ENCODE data around the gene SCGB3A2.

Gene SCGB3A2

DNA sequence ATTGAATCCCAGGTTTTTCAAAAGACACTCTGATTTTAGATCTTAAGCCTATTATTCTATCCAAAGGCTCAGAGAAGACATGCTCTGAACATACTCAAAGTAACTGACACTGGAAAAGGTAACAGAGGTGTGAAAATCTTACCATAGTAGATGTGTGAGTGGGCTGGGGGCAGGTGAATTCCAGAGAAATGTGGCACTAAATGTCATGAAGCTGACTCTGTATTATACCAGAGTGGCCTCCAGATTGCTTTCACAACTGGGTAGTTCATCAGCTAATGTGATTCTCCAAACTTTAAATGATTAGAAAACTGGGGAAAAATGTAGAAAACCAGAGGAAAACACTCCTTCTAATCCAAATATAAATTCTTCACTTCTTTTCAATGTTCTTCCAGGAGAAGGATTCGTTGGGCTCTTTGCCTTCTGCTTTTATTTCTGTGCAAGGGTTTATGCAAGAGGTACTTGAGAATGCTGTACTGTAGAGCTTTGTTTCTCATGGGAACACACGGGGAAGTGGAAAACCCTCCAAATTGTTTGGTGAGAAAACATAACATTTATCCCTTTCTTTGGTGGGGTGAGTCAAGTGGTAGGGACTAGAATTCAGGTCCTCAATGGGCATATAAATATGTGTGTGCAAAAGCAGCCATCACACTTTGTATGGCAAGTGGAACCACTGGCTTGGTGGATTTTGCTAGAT, at the start of gene SCGB3A2:
Gene SCGB3A2 (plus strand): TSS at position 646 of the 694 bp plus-strand sequence. CDS start 93 bp downstream, outside the sequence.
- 0 out of 2 replicates have a peak within 1 kb of the TSS, but pooled peaks have one; percentile 12 for H3K27ac ChIP-seq (ENCODE audit: low read depth, low read length)
- H3K4me1 ChIP-seq (ENCODE audit: control insufficient read depth, insufficient read depth, low read length) = peaks cover 44% of the 10 kb centered on the region
- H3K9me3 ChIP-seq (ENCODE audit: control insufficient read depth, insufficient read depth, low read depth, low read length) = no peaks in the 10 kb centered on the region
- H3K27me3 ChIP-seq (ENCODE audit: control insufficient read depth, insufficient read depth, low read length) = no peaks in the 10 kb centered on the region; the same call in 1 of the 2 replicates
- H3K4me3 ChIP-seq (ENCODE audit: low read depth, low read length) = no peak within 1 kb of the TSS
- H3K9ac ChIP-seq (ENCODE audit: low read length) = no peak within 1 kb of the TSS
- H3K36me3 ChIP-seq (ENCODE audit: control insufficient read depth, insufficient read depth, low read length) = peaks cover 19% of the 10 kb centered on the region

- no peaks in the 10 kb centered on the region for H3K4me1 ChIP-seq (ENCODE audit: control insufficient read depth, insufficient read depth, low read length)
- no peaks in the 10 kb centered on the region for H3K36me3 ChIP-seq (ENCODE audit: control insufficient read depth, insufficient read depth, low read length)
- H3K27ac ChIP-seq (ENCODE audit: low read depth, low read length) = no peak overlapping the region
- H3K9me3 ChIP-seq (ENCODE audit: control insufficient read depth, insufficient read depth, low read depth, low read length) = no peaks in the 10 kb centered on the region
- no peaks in the 10 kb centered on the region for H3K27me3 ChIP-seq (ENCODE audit: control insufficient read depth, insufficient read depth, low read length)
- no peak overlapping the region for H3K4me3 ChIP-seq (ENCODE audit: low read depth, low read length)
- no peak overlapping the region for H3K9ac ChIP-seq (ENCODE audit: low read length)
These were observed 48.5 kb upstream of the SCGB3A2 start for GRCh38 chr5:147830035-147830434.

GRCh38 chr5:147831465-147831864, 47.0 kb upstream of the SCGB3A2 start, which contains the start of gene SPINK1:
SPINK1 (minus strand) TSS chr5:147831671; CDS start chr5:147831577, 94 bp downstream.
- no peak within 1 kb of the TSS for H3K4me3 ChIP-seq (ENCODE audit: low read depth, low read length)
- H3K36me3 ChIP-seq (ENCODE audit: control insufficient read depth, insufficient read depth, low read length) = no peaks in the 10 kb centered on the region
- H3K27ac ChIP-seq (ENCODE audit: low read depth, low read length) = no peak within 1 kb of the TSS
- H3K9me3 ChIP-seq (ENCODE audit: control insufficient read depth, insufficient read depth, low read depth, low read length) = no peaks in the 10 kb centered on the region
- no peaks in the 10 kb centered on the region for H3K4me1 ChIP-seq (ENCODE audit: control insufficient read depth, insufficient read depth, low read length)
- H3K27me3 ChIP-seq (ENCODE audit: control insufficient read depth, insufficient read depth, low read length) = no peaks in the 10 kb centered on the region
- no peak within 1 kb of the TSS for H3K9ac ChIP-seq (ENCODE audit: low read length)

GRCh38 chr5:147832541-147832940, 46.0 kb upstream of the SCGB3A2 start:
- Histone ChIP-seq H3K27me3 (ENCODE audit: control insufficient read depth, insufficient read depth, low read length) (no peaks in the 10 kb centered on the region), H3K27ac (ENCODE audit: low read depth, low read length) (no peak overlapping the region), H3K4me3 (ENCODE audit: low read depth, low read length) (no peak overlapping the region), H3K9ac (ENCODE audit: low read length) (no peak overlapping the region), H3K9me3 (ENCODE audit: control insufficient read depth, insufficient read depth, low read depth, low read length) (no peaks in the 10 kb centered on the region), H3K36me3 (ENCODE audit: control insufficient read depth, insufficient read depth, low read length) (no peaks in the 10 kb centered on the region), H3K4me1 (ENCODE audit: control insufficient read depth, insufficient read depth, low read length) (no peaks in the 10 kb centered on the region)

GRCh38 chr5:147835386-147835798, 43.1 kb upstream of the SCGB3A2 start:
- Histone ChIP-seq H3K4me1 (ENCODE audit: control insufficient read depth, insufficient read depth, low read length) (no peaks in the 10 kb centered on the region), H3K27ac (ENCODE audit: low read depth, low read length) (no peak overlapping the region), H3K36me3 (ENCODE audit: control insufficient read depth, insufficient read depth, low read length) (no peaks in the 10 kb centered on the region), H3K4me3 (ENCODE audit: low read depth, low read length) (no peak overlapping the region), H3K27me3 (ENCODE audit: control insufficient read depth, insufficient read depth, low read length) (no peaks in the 10 kb centered on the region), H3K9me3 (ENCODE audit: control insufficient read depth, insufficient read depth, low read depth, low read length) (no peaks in the 10 kb centered on the region), H3K9ac (ENCODE audit: low read length) (no peak overlapping the region)

DNA sequence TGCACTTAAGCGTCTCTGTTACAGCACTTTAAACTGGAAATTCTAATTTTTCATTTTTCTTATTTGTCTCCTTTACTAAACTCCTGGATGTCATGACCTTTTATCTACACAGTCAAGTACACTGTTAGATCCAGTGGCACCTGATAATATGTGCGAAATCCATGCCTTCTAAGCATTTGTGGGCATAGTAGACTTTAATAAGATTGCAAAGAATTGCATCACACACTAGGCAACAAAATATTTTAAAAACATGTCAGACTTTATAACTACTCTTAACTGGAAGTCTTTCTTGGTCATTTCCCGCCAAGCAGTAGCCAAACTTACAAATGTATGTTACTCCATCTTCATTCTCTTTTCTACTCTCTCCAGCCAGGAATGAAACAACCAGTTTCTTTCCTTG, 42.1 kb upstream of the SCGB3A2 start:
- H3K27me3 ChIP-seq (ENCODE audit: control insufficient read depth, insufficient read depth, low read length) = no peaks in the 10 kb centered on the region
- no peak overlapping the region for H3K9ac ChIP-seq (ENCODE audit: low read length)
- no peaks in the 10 kb centered on the region for H3K36me3 ChIP-seq (ENCODE audit: control insufficient read depth, insufficient read depth, low read length)
- H3K27ac ChIP-seq (ENCODE audit: low read depth, low read length) = no peak overlapping the region
- H3K4me1 ChIP-seq (ENCODE audit: control insufficient read depth, insufficient read depth, low read length) = no peaks in the 10 kb centered on the region
- H3K4me3 ChIP-seq (ENCODE audit: low read depth, low read length) = no peak overlapping the region
- H3K9me3 ChIP-seq (ENCODE audit: control insufficient read depth, insufficient read depth, low read depth, low read length) = no peaks in the 10 kb centered on the region

DNA sequence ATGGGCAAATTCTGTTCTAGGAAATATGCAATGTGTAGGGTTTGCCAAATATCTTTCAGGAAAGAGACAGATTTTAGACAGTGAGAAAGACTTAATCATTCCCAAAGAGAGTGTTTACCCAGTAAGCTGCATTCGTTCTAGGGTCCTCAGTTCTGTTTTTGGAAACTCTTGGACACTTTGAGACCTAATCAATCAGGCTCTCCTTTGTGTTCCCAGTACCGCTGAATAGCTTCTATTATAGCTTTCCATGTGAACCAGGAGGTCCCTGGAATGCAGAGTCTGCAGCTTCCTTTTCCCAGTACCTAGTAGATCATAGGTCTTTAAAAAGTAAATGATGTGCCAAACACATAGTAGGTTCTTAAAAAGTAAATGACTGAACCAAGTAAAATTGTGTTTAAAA, 35.6 kb upstream of the SCGB3A2 start:
- no peaks in the 10 kb centered on the region for H3K9me3 ChIP-seq (ENCODE audit: control insufficient read depth, insufficient read depth, low read depth, low read length)
- H3K27ac ChIP-seq (ENCODE audit: low read depth, low read length) = no peak overlapping the region
- no peaks in the 10 kb centered on the region for H3K4me1 ChIP-seq (ENCODE audit: control insufficient read depth, insufficient read depth, low read length)
- H3K4me3 ChIP-seq (ENCODE audit: low read depth, low read length) = no peak overlapping the region
- 0 out of 2 replicates have a peak, but pooled peaks cover 3% of the 10 kb centered on the region for H3K27me3 ChIP-seq (ENCODE audit: control insufficient read depth, insufficient read depth, low read length)
- H3K9ac ChIP-seq (ENCODE audit: low read length) = no peak overlapping the region
- H3K36me3 ChIP-seq (ENCODE audit: control insufficient read depth, insufficient read depth, low read length) = no peaks in the 10 kb centered on the region

GRCh38 chr5:147844846-147845245, 33.7 kb upstream of the SCGB3A2 start:
- Histone ChIP-seq H3K4me3 (ENCODE audit: low read depth, low read length) (no peak overlapping the region), H3K4me1 (ENCODE audit: control insufficient read depth, insufficient read depth, low read length) (no peaks in the 10 kb centered on the region), H3K9me3 (ENCODE audit: control insufficient read depth, insufficient read depth, low read depth, low read length) (no peaks in the 10 kb centered on the region), H3K9ac (ENCODE audit: low read length) (no peak overlapping the region), H3K36me3 (ENCODE audit: control insufficient read depth, insufficient read depth, low read length) (no peaks in the 10 kb centered on the region), H3K27me3 (ENCODE audit: control insufficient read depth, insufficient read depth, low read length) (0 out of 2 replicates have a peak, but pooled peaks cover 3% of the 10 kb centered on the region), H3K27ac (ENCODE audit: low read depth, low read length) (no peak overlapping the region)

- Histone ChIP-seq H3K27ac (ENCODE audit: low read depth, low read length) (no peak overlapping the region), H3K36me3 (ENCODE audit: control insufficient read depth, insufficient read depth, low read length) (no peaks in the 10 kb centered on the region), H3K9ac (ENCODE audit: low read length) (no peak overlapping the region), H3K4me3 (ENCODE audit: low read depth, low read length) (no peak overlapping the region), H3K27me3 (ENCODE audit: control insufficient read depth, insufficient read depth, low read length) (0 out of 2 replicates have a peak, but pooled peaks cover 3% of the 10 kb centered on the region), H3K4me1 (ENCODE audit: control insufficient read depth, insufficient read depth, low read length) (no peaks in the 10 kb centered on the region), H3K9me3 (ENCODE audit: control insufficient read depth, insufficient read depth, low read depth, low read length) (no peaks in the 10 kb centered on the region)
These were observed 32.9 kb upstream of the SCGB3A2 start for GRCh38 chr5:147845618-147846017.

GRCh38 chr5:147849226-147849625, 29.3 kb upstream of the SCGB3A2 start:
- no peaks in the 10 kb centered on the region for H3K9me3 ChIP-seq (ENCODE audit: control insufficient read depth, insufficient read depth, low read depth, low read length)
- no peak overlapping the region for H3K4me3 ChIP-seq (ENCODE audit: low read depth, low read length)
- no peaks in the 10 kb centered on the region for H3K27me3 ChIP-seq (ENCODE audit: control insufficient read depth, insufficient read depth, low read length)
- no peak overlapping the region for H3K9ac ChIP-seq (ENCODE audit: low read length)
- H3K4me1 ChIP-seq (ENCODE audit: control insufficient read depth, insufficient read depth, low read length) = no peaks in the 10 kb centered on the region
- no peak overlapping the region for H3K27ac ChIP-seq (ENCODE audit: low read depth, low read length)
- no peaks in the 10 kb centered on the region for H3K36me3 ChIP-seq (ENCODE audit: control insufficient read depth, insufficient read depth, low read length)

GRCh38 chr5:147851578-147851977, 26.9 kb upstream of the SCGB3A2 start:
- Histone ChIP-seq H3K4me1 (ENCODE audit: control insufficient read depth, insufficient read depth, low read length) (peaks cover 3% of the 10 kb centered on the region; the same call in 1 of the 2 replicates), H3K36me3 (ENCODE audit: control insufficient read depth, insufficient read depth, low read length) (no peaks in the 10 kb centered on the region), H3K27me3 (ENCODE audit: control insufficient read depth, insufficient read depth, low read length) (no peaks in the 10 kb centered on the region), H3K4me3 (ENCODE audit: low read depth, low read length) (no peak overlapping the region), H3K9ac (ENCODE audit: low read length) (no peak overlapping the region), H3K9me3 (ENCODE audit: control insufficient read depth, insufficient read depth, low read depth, low read length) (no peaks in the 10 kb centered on the region), H3K27ac (ENCODE audit: low read depth, low read length) (no peak overlapping the region)

Data from HUES6 (cell line).